Activated CD4-positive, alpha-beta T cell treated with anti-CD3 and anti-CD28 coated beads, Interleukin-2, amount 50 U/mL, for 16 hours (primary cell): ENCODE results near the gene RPS25.
"Not testable (repeated sequence)": the region's sequence is repeated elsewhere in the genome, so short reads cannot be mapped to it uniquely, and the experiment has no call there.

Experiments
- DNase-seq: peaks from one replicate; pipeline ENCODE4 v3.0.0-alpha.2; 2020

The RPS25 gene

GRCh38 chr11:119038884-119039283 lies 20.7 kb upstream of the RPS25 start:
- no peak for DNase-seq

GRCh38 chr11:119034813-119035212 lies 16.7 kb upstream of the RPS25 start:
- DNase-seq = no peak

- DNase-seq = not testable (repeated sequence)
These were observed 15.3 kb upstream of the RPS25 start for GRCh38 chr11:119033421-119033820.

- DNase-seq = no peak
These were observed 13.8 kb upstream of the RPS25 start for GRCh38 chr11:119031912-119032280.

GRCh38 chr11:119030329-119031047 lies 12.3 kb upstream of the RPS25 start, which contains the start of gene SLC37A4:
TSS of gene SLC37A4 (minus strand) at chr11:119030877.
- peak; percentile 99 for DNase-seq

GRCh38 chr11:119030029-119030328 lies 11.8 kb upstream of the RPS25 start:
- no peak for DNase-seq

GRCh38 chr11:119029340-119030028 lies 11.3 kb upstream of the RPS25 start:
- peak; percentile 31 for DNase-seq

- DNase-seq = no peak
These were observed 10.9 kb upstream of the RPS25 start for GRCh38 chr11:119029069-119029339.

GRCh38 chr11:119028346-119029068 lies 10.4 kb upstream of the RPS25 start:
- no peak for DNase-seq

GRCh38 chr11:119027561-119028345 lies 9.6 kb upstream of the RPS25 start:
- DNase-seq = no peak

- no peak for DNase-seq
These were observed 8.8 kb upstream of the RPS25 start for GRCh38 chr11:119026970-119027369.

- DNase-seq = no peak
These were observed 8.0 kb upstream of the RPS25 start for GRCh38 chr11:119025978-119026766.

- DNase-seq = no peak
These were observed 7.4 kb upstream of the RPS25 start for GRCh38 chr11:119025541-119025940.

GRCh38 chr11:119025099-119025473 lies 6.9 kb upstream of the RPS25 start:
- no peak for DNase-seq

- no peak for DNase-seq
These were observed 6.4 kb upstream of the RPS25 start for GRCh38 chr11:119024430-119025098.

GRCh38 chr11:119023741-119024140 lies 5.6 kb upstream of the RPS25 start:
- DNase-seq = no peak

- no peak for DNase-seq
These were observed 3.5 kb upstream of the RPS25 start for GRCh38 chr11:119021631-119022030.

- DNase-seq = no peak
These were observed 1.9 kb upstream of the RPS25 start for GRCh38 chr11:119019996-119020395.

- not testable (repeated sequence) for DNase-seq
These were observed 766 bp downstream of the RPS25 start for GRCh38 chr11:119017377-119017776.

- DNase-seq = no peak
These were observed 1.7 kb downstream of the RPS25 start for GRCh38 chr11:119016216-119017009.

- DNase-seq = no peak
These were observed 3.0 kb downstream of the RPS25 start for GRCh38 chr11:119015054-119015611.
